ENCODE data around the gene ATL3.

- TF ChIP-seq REST (IDR thresholded peaks at IDR 0.05; ENCODE audit: low read depth) (no peak), CTCF (IDR thresholded peaks at IDR 0.05 in 2 of 3, conservative IDR thresholded peaks at IDR 0.05 in 1 of 3; ENCODE audit: borderline replicate concordance in 1 of 3, insufficient read depth in 1 of 3, low read depth in 2 of 3, low read length in 2 of 3) (no peak), RAD21 (IDR thresholded peaks at IDR 0.05; ENCODE audit: low read depth) (no peak), POLR2A (IDR thresholded peaks at IDR 0.05; ENCODE audit: borderline replicate concordance, extremely low read depth, insufficient read depth, insufficient read length) (no peak), EZH2 (IDR thresholded peaks at IDR 0.05) (no peak)
These were observed 68.0 kb downstream of the ATL3 start for GRCh38 chr11:63603180-63603518.
